ENCODE measurements around the gene DUSP15. TPM values are rescaled to one million over a fixed set of nuclear protein-coding genes. Genes with fewer than 3 reads are reported as not detected.

DUSP15 gene
- total RNA-seq, 1 donor from 2014 or later: 4.5 TPM

- no peak for TF ChIP-seq CTCF (IDR thresholded peaks at IDR 0.05; ENCODE audit: insufficient read depth, low read length, poor library complexity, severe bottlenecking)
- Histone ChIP-seq H3K27me3 (ENCODE audit: control insufficient read depth, insufficient read depth, low read length) (peaks cover 39% of the 10 kb centered on the region), H3K36me3 (ENCODE audit: control insufficient read depth, insufficient read depth, low read length) (no peaks in the 10 kb centered on the region), H3K4me3 (ENCODE audit: low read depth, low read length) (no peak overlapping the region)
- DNase-seq (ENCODE audit: low read depth): no peak
These were observed 6.8 kb downstream of the DUSP15 start for GRCh38 chr20:31863296-31864085.

GRCh38 chr20:31862506-31862905, 7.8 kb downstream of the DUSP15 start:
- no peak for TF ChIP-seq CTCF (IDR thresholded peaks at IDR 0.05; ENCODE audit: insufficient read depth, low read length, poor library complexity, severe bottlenecking)
- DNase-seq (ENCODE audit: low read depth): no peak
- peaks cover 45% of the 10 kb centered on the region for H3K27me3 ChIP-seq (ENCODE audit: control insufficient read depth, insufficient read depth, low read length)
- H3K36me3 ChIP-seq (ENCODE audit: control insufficient read depth, insufficient read depth, low read length): no peaks in the 10 kb centered on the region
- no peak overlapping the region for H3K4me3 ChIP-seq (ENCODE audit: low read depth, low read length)

GRCh38 chr20:31862157-31862470, 8.2 kb downstream of the DUSP15 start:
- TF ChIP-seq CTCF (IDR thresholded peaks at IDR 0.05; ENCODE audit: insufficient read depth, low read length, poor library complexity, severe bottlenecking): no peak
- no peak overlapping the region for H3K4me3 ChIP-seq (ENCODE audit: low read depth, low read length)
- no peak for DNase-seq (ENCODE audit: low read depth)
- peaks cover 48% of the 10 kb centered on the region for H3K27me3 ChIP-seq (ENCODE audit: control insufficient read depth, insufficient read depth, low read length)
- no peaks in the 10 kb centered on the region for H3K36me3 ChIP-seq (ENCODE audit: control insufficient read depth, insufficient read depth, low read length)

GRCh38 chr20:31861385-31862156, 8.8 kb downstream of the DUSP15 start:
- DNase-seq (ENCODE audit: low read depth): no peak
- TF ChIP-seq CTCF (IDR thresholded peaks at IDR 0.05; ENCODE audit: insufficient read depth, low read length, poor library complexity, severe bottlenecking): no peak
- H3K4me3 ChIP-seq (ENCODE audit: low read depth, low read length): peak overlapping the region; percentile 42
- H3K36me3 ChIP-seq (ENCODE audit: control insufficient read depth, insufficient read depth, low read length): no peaks in the 10 kb centered on the region
- H3K27me3 ChIP-seq (ENCODE audit: control insufficient read depth, insufficient read depth, low read length): peaks cover 51% of the 10 kb centered on the region

GRCh38 chr20:31861135-31861384, 9.3 kb downstream of the DUSP15 start:
- no peak for TF ChIP-seq CTCF (IDR thresholded peaks at IDR 0.05; ENCODE audit: insufficient read depth, low read length, poor library complexity, severe bottlenecking)
- H3K27me3 ChIP-seq (ENCODE audit: control insufficient read depth, insufficient read depth, low read length): peaks cover 54% of the 10 kb centered on the region

More at GRCh38 chr20:31861135-31861384, 9.3 kb downstream of the DUSP15 start:
- peak overlapping the region; percentile 42 for H3K4me3 ChIP-seq (ENCODE audit: low read depth, low read length)
- DNase-seq (ENCODE audit: low read depth): no peak
- no peaks in the 10 kb centered on the region for H3K36me3 ChIP-seq (ENCODE audit: control insufficient read depth, insufficient read depth, low read length)

Data from kidney epithelial cell (primary cell).